SK-N-SH treated with all-trans-retinoic acid at 6 μM for 48 hours (cell line): ENCODE data around the gene DAAM2.

Source experiments
- ATAC-seq: fragments of 200-7000 bp; cut with Tn5 transposase; 3 replicates; pipeline ENCODE4 v1.9.1; 2020; ENCODE audit warnings: mild to moderate bottlenecking, moderate library complexity
- ARNTL ChIP-seq: fragments of 450-650 bp; formaldehyde crosslinking; IDR thresholded peaks from 2 replicates; pipeline ENCODE4 v1.5.0; 2020; ENCODE audit warnings: low read depth, mild to moderate bottlenecking, moderate library complexity, borderline replicate concordance
- BACH2 ChIP-seq: fragments of 250-450 bp; sonication (Bioruptor Pico); IDR thresholded peaks from 2 replicates; pipeline ENCODE4 v1.9.0; 2021; ENCODE audit warnings: mild to moderate bottlenecking, borderline replicate concordance
- CSDC2 ChIP-seq: fragments of 250-450 bp; sonication (Bioruptor Pico); IDR thresholded peaks from 2 replicates; pipeline ENCODE4 v1.5.0; 2020; ENCODE audit warnings: mild to moderate bottlenecking, moderate library complexity
- CSRNP3 ChIP-seq: fragments of 250-450 bp; sonication (Bioruptor Pico); IDR thresholded peaks from 2 replicates; pipeline ENCODE4 v1.5.1; 2021; ENCODE audit warnings: mild to moderate bottlenecking, moderate library complexity
- ESRRG ChIP-seq: fragments of 250-450 bp; sonication (Bioruptor Pico); IDR thresholded peaks from 2 replicates; pipeline ENCODE4 v1.6.1; 2021; ENCODE audit warnings: mild to moderate bottlenecking
- GLIS3 ChIP-seq: fragments of 250-450 bp; sonication (Bioruptor Pico); IDR thresholded peaks from 2 replicates; pipeline ENCODE4 v1.5.0; 2020; ENCODE audit warnings: mild to moderate bottlenecking, moderate library complexity
- ISL1 ChIP-seq: fragments of 250-450 bp; sonication (Bioruptor Pico); IDR thresholded peaks from 2 replicates; pipeline ENCODE4 v2.1.2; 2022; ENCODE audit warnings: mild to moderate bottlenecking, moderate library complexity
- OSR1 ChIP-seq: fragments of 250-450 bp; sonication (Bioruptor Pico); IDR thresholded peaks from 2 replicates; pipeline ENCODE4 v1.8.0; 2022; ENCODE audit warnings: moderate library complexity, mild to moderate bottlenecking, inconsistent platforms
- PPARA ChIP-seq: fragments of 250-450 bp; sonication (Bioruptor Pico); IDR thresholded peaks from 2 replicates; pipeline ENCODE4 v1.5.0; 2020; ENCODE audit warnings: mild to moderate bottlenecking, borderline replicate concordance
- RARB ChIP-seq: fragments of 250-450 bp; sonication (Bioruptor Pico); IDR thresholded peaks from 2 replicates; pipeline ENCODE4 v1.8.0; 2021; ENCODE audit warnings: mild to moderate bottlenecking, moderate library complexity
- SNAI2 ChIP-seq: fragments of 250-450 bp; sonication (Bioruptor Pico); IDR thresholded peaks from 2 replicates; pipeline ENCODE4 v1.5.0; 2020; ENCODE audit warnings: mild to moderate bottlenecking, moderate library complexity
- TOX ChIP-seq: fragments of 250-450 bp; sonication (Bioruptor Pico); IDR thresholded peaks from 2 replicates; pipeline ENCODE4 v1.8.0; 2021; ENCODE audit warnings: mild to moderate bottlenecking, moderate library complexity, borderline replicate concordance
- ZC3H10 ChIP-seq: fragments of 250-450 bp; sonication (Bioruptor Pico); IDR thresholded peaks from 2 replicates; pipeline ENCODE4 v1.5.1; 2021; ENCODE audit warnings: mild to moderate bottlenecking, moderate library complexity
- ZFP3 ChIP-seq: fragments of 250-450 bp; sonication (Bioruptor Pico); IDR thresholded peaks from 2 replicates; pipeline ENCODE4 v1.5.0; 2020; ENCODE audit warnings: mild to moderate bottlenecking, moderate library complexity
- ZFP30 ChIP-seq: fragments of 450-650 bp; formaldehyde crosslinking; IDR thresholded peaks from 2 replicates; pipeline ENCODE4 v1.5.0; 2022; ENCODE audit warnings: mild to moderate bottlenecking, moderate library complexity
- ZNF565 ChIP-seq: fragments of 450-650 bp; formaldehyde crosslinking; conservative IDR thresholded peaks from 2 replicates; pipeline ENCODE4 v1.5.0; 2020; ENCODE audit warnings: low read depth, mild to moderate bottlenecking, moderate library complexity
- ZNF70 ChIP-seq: fragments of 450-650 bp; formaldehyde crosslinking; IDR thresholded peaks from 2 replicates; pipeline ENCODE4 v1.5.0; 2020; ENCODE audit warnings: mild to moderate bottlenecking, moderate library complexity
- ZNF8 ChIP-seq: fragments of 450-650 bp; formaldehyde crosslinking; IDR thresholded peaks from 2 replicates; pipeline ENCODE4 v1.5.0; 2020; ENCODE audit warnings: mild to moderate bottlenecking, moderate library complexity
- TF ChIP-seq, protein P1 (sequence below): fragments of 250-450 bp; sonication (Bioruptor Pico); IDR thresholded peaks from 2 replicates; pipeline ENCODE4 v1.5.0; 2020; ENCODE audit warnings: mild to moderate bottlenecking, moderate library complexity
- TF ChIP-seq, protein P2 (sequence below): fragments of 250-450 bp; sonication (Bioruptor Pico); IDR thresholded peaks from 2 replicates; pipeline ENCODE4 v1.5.1; 2020; ENCODE audit warnings: low read depth, mild to moderate bottlenecking, moderate library complexity
- TF ChIP-seq, protein P3 (sequence below): fragments of 250-450 bp; sonication (Bioruptor Pico); IDR thresholded peaks from 2 replicates; pipeline ENCODE4 v1.8.0; 2021; ENCODE audit warnings: low read depth, mild to moderate bottlenecking, moderate library complexity, borderline replicate concordance
- TF ChIP-seq, protein P4 (sequence below): fragments of 250-450 bp; sonication (Bioruptor Pico); IDR thresholded peaks from 2 replicates; pipeline ENCODE4 v1.8.0; 2020; ENCODE audit warnings: mild to moderate bottlenecking, moderate library complexity, borderline replicate concordance

DAAM2 gene

DNA sequence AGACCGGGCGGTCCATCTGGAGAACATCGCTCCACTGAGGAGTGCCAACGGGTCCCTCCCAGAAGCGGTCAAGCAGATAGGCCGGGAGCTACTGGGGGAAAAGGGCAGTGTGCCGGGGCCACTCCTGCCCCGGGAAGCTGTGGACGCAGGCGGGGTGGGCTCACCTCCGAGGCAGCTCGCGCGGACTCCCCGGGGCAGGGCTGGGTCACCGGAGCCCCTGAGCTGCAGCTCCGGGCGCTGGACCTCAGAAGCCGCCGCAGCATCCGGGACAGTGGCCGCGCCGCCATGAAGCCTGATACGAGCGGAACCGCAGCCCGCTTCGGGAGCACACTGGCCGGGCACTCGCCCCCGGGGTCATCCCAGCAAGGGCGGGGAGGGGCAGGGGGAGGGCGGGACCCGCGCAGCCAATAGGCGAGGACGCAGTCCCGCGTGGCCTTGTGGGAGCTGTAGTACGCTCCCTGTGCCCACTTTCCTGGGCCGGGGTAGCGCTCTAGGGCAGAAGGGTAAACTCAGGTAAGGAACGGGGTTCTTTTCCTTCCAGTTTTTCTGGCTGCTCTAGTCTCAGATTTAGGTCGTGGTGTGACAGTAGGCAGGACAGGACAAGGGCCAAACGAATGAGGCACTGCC is 142.1 kb downstream of the DAAM2 start, which contains the start of gene MOCS1 (continued):
- TF ChIP-seq, protein P1, sequence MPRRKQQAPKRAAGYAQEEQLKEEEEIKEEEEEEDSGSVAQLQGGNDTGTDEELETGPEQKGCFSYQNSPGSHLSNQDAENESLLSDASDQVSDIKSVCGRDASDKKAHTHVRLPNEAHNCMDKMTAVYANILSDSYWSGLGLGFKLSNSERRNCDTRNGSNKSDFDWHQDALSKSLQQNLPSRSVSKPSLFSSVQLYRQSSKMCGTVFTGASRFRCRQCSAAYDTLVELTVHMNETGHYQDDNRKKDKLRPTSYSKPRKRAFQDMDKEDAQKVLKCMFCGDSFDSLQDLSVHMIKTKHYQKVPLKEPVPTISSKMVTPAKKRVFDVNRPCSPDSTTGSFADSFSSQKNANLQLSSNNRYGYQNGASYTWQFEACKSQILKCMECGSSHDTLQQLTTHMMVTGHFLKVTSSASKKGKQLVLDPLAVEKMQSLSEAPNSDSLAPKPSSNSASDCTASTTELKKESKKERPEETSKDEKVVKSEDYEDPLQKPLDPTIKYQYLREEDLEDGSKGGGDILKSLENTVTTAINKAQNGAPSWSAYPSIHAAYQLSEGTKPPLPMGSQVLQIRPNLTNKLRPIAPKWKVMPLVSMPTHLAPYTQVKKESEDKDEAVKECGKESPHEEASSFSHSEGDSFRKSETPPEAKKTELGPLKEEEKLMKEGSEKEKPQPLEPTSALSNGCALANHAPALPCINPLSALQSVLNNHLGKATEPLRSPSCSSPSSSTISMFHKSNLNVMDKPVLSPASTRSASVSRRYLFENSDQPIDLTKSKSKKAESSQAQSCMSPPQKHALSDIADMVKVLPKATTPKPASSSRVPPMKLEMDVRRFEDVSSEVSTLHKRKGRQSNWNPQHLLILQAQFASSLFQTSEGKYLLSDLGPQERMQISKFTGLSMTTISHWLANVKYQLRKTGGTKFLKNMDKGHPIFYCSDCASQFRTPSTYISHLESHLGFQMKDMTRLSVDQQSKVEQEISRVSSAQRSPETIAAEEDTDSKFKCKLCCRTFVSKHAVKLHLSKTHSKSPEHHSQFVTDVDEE, result no peak
- TF ChIP-seq, protein P2, sequence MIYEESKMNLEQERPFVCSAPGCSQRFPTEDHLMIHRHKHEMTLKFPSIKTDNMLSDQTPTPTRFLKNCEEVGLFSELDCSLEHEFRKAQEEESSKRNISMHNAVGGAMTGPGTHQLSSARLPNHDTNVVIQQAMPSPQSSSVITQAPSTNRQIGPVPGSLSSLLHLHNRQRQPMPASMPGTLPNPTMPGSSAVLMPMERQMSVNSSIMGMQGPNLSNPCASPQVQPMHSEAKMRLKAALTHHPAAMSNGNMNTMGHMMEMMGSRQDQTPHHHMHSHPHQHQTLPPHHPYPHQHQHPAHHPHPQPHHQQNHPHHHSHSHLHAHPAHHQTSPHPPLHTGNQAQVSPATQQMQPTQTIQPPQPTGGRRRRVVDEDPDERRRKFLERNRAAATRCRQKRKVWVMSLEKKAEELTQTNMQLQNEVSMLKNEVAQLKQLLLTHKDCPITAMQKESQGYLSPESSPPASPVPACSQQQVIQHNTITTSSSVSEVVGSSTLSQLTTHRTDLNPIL (CRISPR knock-in tag), result no peak
- TF ChIP-seq ESRRG (CRISPR knock-in tag), result no peak
- TF ChIP-seq, all 23 proteins: peak for 0

DNA sequence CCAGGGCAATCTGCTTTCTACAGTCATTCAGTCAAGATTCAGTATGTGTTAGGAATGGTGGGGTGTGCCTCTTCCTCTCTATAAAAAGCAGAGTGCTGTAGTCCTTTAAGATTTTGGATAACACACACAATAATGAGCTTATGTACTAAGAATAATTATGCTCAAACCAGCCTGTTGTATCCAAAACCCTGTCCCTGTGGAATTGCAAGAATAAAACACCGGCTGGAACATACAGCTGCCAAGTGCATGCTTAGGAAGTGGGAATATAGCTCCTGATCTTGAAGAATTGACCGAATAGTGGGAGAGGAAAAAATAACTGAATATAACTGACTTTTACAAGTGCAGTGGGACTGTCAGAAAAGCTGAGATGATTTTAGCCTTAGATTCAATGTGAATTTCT is 143.1 kb downstream of the DAAM2 start:
- ATAC-seq, result no peak
- no peak for TF ChIP-seq ESRRG (CRISPR knock-in tag)
- no peak for TF ChIP-seq ZFP30 (CRISPR knock-in tag)
- no peak for TF ChIP-seq ZNF8 (CRISPR knock-in tag)
- TF ChIP-seq ZC3H10, result no peak
- no peak for TF ChIP-seq ARNTL (CRISPR knock-in tag)
- no peak for TF ChIP-seq CSRNP3 (CRISPR knock-in tag)
- TF ChIP-seq OSR1 (CRISPR knock-in tag), result no peak
- TF ChIP-seq ZNF565, result no peak
- TF ChIP-seq, protein P3, sequence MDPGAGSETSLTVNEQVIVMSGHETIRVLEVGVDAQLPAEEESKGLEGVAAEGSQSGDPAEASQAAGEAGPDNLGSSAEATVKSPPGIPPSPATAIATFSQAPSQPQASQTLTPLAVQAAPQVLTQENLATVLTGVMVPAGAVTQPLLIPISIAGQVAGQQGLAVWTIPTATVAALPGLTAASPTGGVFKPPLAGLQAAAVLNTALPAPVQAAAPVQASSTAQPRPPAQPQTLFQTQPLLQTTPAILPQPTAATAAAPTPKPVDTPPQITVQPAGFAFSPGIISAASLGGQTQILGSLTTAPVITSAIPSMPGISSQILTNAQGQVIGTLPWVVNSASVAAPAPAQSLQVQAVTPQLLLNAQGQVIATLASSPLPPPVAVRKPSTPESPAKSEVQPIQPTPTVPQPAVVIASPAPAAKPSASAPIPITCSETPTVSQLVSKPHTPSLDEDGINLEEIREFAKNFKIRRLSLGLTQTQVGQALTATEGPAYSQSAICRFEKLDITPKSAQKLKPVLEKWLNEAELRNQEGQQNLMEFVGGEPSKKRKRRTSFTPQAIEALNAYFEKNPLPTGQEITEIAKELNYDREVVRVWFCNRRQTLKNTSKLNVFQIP (CRISPR knock-in tag), result no peak
- TF ChIP-seq PPARA, result no peak
- no peak for TF ChIP-seq ZNF70
- no peak for TF ChIP-seq BACH2
- no peak for TF ChIP-seq TOX (CRISPR knock-in tag)
- TF ChIP-seq GLIS3 (CRISPR knock-in tag), result no peak
- TF ChIP-seq ISL1 (CRISPR knock-in tag), result no peak
- no peak for TF ChIP-seq CSDC2
- TF ChIP-seq, protein P4, sequence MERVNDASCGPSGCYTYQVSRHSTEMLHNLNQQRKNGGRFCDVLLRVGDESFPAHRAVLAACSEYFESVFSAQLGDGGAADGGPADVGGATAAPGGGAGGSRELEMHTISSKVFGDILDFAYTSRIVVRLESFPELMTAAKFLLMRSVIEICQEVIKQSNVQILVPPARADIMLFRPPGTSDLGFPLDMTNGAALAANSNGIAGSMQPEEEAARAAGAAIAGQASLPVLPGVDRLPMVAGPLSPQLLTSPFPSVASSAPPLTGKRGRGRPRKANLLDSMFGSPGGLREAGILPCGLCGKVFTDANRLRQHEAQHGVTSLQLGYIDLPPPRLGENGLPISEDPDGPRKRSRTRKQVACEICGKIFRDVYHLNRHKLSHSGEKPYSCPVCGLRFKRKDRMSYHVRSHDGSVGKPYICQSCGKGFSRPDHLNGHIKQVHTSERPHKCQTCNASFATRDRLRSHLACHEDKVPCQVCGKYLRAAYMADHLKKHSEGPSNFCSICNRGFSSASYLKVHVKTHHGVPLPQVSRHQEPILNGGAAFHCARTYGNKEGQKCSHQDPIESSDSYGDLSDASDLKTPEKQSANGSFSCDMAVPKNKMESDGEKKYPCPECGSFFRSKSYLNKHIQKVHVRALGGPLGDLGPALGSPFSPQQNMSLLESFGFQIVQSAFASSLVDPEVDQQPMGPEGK (CRISPR knock-in tag), result no peak
- TF ChIP-seq RARB (CRISPR knock-in tag), result no peak
- TF ChIP-seq, protein P2 (CRISPR knock-in tag), result no peak
- no peak for TF ChIP-seq SNAI2
- TF ChIP-seq, all 23 proteins: peak for 0

GRCh38 chr6:39936857-39937256 is 144.7 kb downstream of the DAAM2 start:
- ATAC-seq, result no peak
- TF ChIP-seq OSR1 (CRISPR knock-in tag), result no peak
- TF ChIP-seq, protein P2 (CRISPR knock-in tag), result no peak
- no peak for TF ChIP-seq TOX (CRISPR knock-in tag)
- no peak for TF ChIP-seq RARB (CRISPR knock-in tag)
- no peak for TF ChIP-seq ZNF70
- no peak for TF ChIP-seq ZC3H10
- no peak for TF ChIP-seq ZFP3 (CRISPR knock-in tag)
- no peak for TF ChIP-seq CSRNP3 (CRISPR knock-in tag)
- TF ChIP-seq, all 23 proteins: peak for 0
